Activated CD4-positive, alpha-beta T cell treated with anti-CD3 and anti-CD28 coated beads for 48 hours (primary cell): Measurements from ENCODE around the gene SLBP.
A peak's percentile ranks its signal among the peaks of the same experiment; 100 is the strongest.

Source experiments
- DNase-seq: peaks from one replicate; pipeline ENCODE4 v3.0.0-alpha.2; 2020

Gene SLBP

GRCh38 chr4:1712216-1713002 lies at the start of gene SLBP:
Gene SLBP (minus strand): TSS chr4:1712319. CDS start chr4:1712188, 131 bp downstream.
- peak; percentile 100 for DNase-seq

DNA sequence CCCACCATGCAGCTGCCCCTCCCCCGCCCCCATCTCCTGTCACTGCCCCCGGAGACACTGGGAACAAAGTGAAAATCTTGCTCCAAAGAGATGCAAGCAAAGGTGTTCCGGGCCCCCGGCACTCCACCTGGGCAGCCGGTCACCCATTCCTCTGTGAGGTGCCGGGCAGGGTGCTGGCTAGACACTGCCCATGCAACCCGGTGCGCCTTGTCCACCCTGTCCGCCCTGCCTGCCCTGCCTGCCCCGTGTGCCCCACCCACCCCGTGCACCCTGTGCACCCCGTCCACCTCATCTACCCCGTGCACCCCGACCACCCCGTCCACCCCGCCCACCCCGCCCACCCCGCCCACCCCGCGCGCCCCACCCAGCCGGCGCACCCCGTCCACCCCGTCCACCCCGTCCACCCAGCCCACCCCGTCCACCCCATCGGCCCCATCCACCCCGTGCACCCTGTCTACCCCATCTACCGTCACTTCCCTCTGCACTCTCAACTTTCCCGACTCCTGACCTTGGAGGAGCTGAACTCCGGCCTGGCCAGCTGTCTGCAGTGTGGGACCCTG lies 49.1 kb upstream of the SLBP start:
- DNase-seq, result no peak

GRCh38 chr4:1760521-1761071 lies 48.5 kb upstream of the SLBP start:
- DNase-seq, result no peak

GRCh38 chr4:1759818-1760223 lies 47.7 kb upstream of the SLBP start:
- no peak for DNase-seq

GRCh38 chr4:1759170-1759817 lies 47.2 kb upstream of the SLBP start:
- no peak for DNase-seq

- DNase-seq, result no peak
Measured at GRCh38 chr4:1758306-1759121, 46.4 kb upstream of the SLBP start.

- no peak for DNase-seq
Measured at GRCh38 chr4:1757836-1758235, 45.7 kb upstream of the SLBP start.

DNA sequence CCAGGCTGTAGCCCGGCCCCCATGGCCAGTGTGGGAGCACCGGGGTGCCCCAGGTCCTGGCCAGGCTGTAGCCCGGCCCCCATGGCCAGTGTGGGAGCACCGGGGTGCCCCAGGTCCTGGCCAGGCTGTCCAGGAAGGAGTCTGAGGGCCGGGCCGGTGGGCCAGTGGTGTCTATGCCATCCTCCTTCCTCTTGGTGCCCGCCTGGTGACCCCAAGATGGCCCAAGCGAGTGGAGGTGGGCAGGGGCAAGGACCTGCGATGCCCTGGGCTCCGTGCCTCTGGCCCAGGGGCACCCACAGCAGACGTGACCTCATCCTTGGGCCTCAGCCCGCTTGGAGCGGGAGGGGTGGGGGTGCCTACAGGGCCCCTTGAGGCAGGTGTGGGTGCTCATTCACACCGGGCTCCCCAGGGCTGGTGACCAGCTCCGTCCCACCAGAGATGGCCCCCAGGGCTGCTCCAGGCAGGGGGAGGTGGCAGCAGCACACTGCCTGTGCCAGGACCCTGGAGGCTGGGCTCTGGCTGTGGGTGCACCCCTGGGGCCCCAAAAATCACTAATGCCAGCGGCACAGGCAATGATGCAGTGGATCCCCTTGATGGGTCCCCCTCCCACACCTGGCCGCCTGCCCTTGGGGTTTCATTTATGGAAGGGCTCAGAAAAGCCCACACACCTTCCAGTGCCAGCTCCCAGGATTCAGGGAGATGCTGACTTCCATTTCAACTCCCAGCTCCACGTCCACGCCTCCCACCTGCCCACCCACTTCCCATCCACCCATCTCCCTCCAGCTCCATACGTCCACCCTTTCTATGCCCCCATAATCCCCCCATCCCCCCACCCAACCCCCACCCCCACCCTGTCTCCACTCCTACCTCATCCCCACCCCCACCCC lies 45.0 kb upstream of the SLBP start:
- no peak for DNase-seq

- DNase-seq, result no peak
Measured at GRCh38 chr4:1756079-1756478, 44.0 kb upstream of the SLBP start.

DNA sequence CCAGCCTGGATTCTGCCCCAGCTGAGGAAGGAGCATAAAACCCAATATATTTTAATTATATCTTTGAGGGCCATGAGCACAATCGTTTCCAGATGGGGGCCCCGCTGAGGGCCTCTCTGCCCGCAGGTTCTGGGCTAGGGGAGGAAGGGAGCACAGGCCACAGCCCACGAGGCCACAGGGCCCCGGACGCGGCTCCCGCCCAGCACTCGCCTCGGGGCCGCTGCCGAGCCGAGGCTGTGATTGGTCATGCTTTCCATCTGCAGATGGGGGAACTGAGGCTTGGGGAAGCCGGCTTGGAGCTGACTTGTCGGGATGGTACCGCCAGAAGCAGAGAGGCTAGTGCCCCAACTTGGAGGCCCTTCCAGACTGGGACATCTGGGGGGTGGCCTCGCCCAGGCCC lies 43.2 kb upstream of the SLBP start:
- DNase-seq, result no peak

GRCh38 chr4:1754336-1754735 lies 42.2 kb upstream of the SLBP start:
- DNase-seq, result no peak

GRCh38 chr4:1753697-1754311 lies 41.7 kb upstream of the SLBP start:
- DNase-seq, result no peak

- DNase-seq, result no peak
Measured at GRCh38 chr4:1753294-1753696, 41.2 kb upstream of the SLBP start.

DNA sequence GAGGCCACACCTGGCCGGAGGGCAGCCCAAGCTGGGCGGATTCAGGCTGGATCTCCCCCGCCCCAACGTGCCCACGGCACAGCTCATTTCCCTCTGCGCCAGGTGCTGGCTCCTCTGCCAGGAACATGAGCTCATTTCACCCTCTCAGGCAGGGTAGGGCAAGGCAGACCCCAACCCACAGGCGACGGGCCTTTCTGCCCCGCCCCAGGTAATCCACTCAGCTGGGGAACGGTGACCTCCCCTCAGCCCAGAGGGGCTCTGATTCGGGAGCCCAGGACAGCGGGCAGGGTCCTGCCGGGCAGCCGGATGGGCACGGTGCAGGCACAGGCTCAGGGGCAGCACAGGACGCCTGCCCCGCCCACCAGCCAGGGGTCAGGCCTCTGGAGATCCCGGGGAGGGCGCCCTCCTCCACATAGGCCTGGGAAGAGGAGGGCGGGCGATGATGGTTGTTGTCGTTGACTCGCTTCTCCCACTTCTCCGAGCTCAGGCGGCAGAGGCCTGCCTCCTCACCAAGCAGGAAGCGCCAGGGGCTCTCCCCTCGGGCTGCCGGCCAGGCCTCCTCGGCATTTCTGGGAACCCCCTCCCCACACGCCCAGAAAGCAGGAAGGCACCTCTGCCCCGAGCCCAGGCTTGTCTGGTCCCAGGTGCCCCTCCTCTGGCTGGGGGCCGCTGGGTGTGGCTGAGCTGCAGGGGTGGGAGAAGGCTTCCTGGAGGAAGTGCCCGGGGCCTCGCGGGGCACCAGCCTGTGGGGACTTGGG lies 40.3 kb upstream of the SLBP start:
- DNase-seq, result peak; percentile 63

DNA sequence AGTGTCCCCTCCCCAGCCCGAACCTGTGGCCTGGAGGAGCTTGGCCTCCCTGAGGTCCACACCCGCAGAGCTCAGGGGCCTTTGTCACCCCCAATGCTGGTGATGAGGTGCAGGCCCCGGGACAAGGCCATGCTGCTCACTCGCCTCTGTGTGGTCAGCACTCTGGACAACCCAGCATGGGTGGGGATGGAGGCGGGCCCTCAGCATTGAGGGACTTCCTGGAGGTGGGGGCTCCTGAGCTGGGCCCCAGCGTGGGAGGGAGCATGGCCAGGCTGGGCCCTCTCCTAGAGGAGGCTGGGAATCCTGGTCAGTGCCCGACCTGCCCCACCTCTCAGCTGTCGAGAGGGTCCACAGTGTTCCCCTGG lies 39.8 kb upstream of the SLBP start:
- no peak for DNase-seq

DNA sequence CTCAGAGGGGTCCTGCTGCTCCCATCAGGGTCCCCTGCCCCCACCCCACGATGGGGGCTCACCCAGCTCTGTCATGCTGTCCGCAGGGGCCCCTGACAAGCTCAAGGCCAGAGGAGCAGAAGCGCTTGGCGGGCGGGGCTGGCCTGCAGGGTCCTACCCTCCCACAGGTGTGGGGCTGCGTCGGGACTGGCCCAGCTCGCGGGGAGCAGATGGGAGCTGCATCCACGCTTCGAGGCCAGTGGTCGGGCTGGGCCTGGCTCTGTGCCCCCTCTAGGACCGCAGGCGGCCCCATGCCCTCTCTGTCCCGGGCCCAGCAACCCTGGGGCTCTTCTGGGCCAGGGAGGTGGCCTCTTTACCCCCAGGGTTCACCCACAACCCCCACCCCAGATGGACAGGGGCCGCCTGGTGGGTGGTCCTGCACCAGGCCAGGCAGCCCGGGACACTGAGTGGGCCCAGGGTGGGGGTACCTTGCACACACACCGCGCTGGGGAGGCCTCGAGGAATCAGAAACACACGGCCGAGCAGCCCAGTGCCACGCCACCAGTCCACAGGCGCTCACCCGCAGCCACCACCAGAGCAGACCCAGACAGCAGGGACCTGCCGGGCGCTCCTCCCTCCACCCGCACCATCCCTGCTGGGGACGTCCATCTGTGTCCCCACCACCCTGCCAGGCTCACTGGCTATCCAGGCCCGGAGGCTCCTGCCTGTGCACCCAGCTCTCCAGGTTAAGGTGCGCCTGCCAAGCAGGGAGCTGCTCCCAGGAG lies 39.2 kb upstream of the SLBP start:
- DNase-seq, result no peak

DNA sequence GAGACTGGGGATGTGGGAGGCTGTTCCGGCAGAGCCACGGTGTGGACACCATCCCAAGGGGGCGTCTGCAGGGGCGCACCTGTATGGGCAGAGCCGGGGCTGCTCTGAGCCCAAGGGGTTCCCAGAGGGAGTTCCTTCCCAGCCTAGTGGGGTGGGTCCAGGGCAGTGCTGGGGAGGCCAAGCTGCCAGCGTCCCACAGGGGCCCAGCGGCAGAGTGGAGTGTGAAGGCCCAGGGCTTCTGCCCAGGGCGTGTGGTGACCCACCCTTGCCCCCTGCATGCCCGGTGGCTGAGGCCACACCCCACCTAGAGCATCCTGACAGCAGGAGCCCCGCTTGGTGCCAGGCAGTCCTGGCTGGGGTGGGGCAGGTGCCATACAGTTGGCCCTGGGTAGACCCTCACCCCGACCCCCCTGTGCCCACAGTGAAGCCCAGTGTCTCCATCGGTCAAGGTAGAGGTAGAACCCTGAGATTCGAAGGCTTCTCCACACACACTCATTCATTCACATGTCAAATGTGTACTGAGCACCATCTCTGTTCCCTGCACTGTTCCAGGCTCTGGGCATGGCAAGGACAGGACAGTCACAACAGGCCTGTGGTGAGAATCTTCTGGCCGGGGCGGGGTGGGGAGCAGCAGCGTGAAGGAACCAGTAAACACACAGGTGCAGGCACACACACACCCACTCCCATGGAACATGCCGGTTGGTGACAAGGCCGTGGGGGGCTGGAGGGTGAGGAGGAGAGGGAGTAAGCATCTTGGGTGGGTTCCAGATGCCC lies 38.4 kb upstream of the SLBP start:
- DNase-seq, result no peak

- no peak for DNase-seq
Measured at GRCh38 chr4:1749826-1750225, 37.7 kb upstream of the SLBP start.

- no peak for DNase-seq
Measured at GRCh38 chr4:1749370-1749769, 37.3 kb upstream of the SLBP start.
